ENCODE results near the gene DPP6. TPM values are rescaled to one million over a fixed set of nuclear protein-coding genes. Genes with fewer than 3 reads are reported as not detected.

The DPP6 gene
- total and polyA plus RNA-seq, 2 donors (not counting 1 experiment from before 2014, with no cell fraction given): not detected

- H3K9me3 Mint-ChIP-seq (ENCODE audit: insufficient read depth): peaks cover 3% of the 10 kb centered on the region
- Histone ChIP-seq H3K4me3 (ENCODE audit: control extremely low read depth in 1 of 5, extremely low read depth in 1 of 5, insufficient read depth in 1 of 5, low read depth in 2 of 5, low read length in 4 of 5) (no peak overlapping the region), H3K27ac (ENCODE audit: low read length in 2 of 2) (no peak overlapping the region), H3K27me3 (replicated peaks in 1 of 4; ENCODE audit: control extremely low read depth in 1 of 4, control insufficient read depth in 3 of 4, insufficient read depth in 4 of 4, low read length in 3 of 4) (no peaks in the 10 kb centered on the region), H2AFZ (ENCODE audit: insufficient read depth, low read depth, low read length, poor library complexity, severe bottlenecking) (no peak overlapping the region), H3K79me2 (ENCODE audit: control insufficient read depth, insufficient read depth, low read length) (no peaks in the 10 kb centered on the region), H3K9me3 (ENCODE audit: control extremely low read depth in 1 of 3, control insufficient read depth in 2 of 3, insufficient read depth in 1 of 3, low read length in 2 of 3) (peaks cover 0 to 19% (median 0%) of the 10 kb centered on the region in 3 donors), H3K4me1 (ENCODE audit: control insufficient read depth in 2 of 2, insufficient read depth in 2 of 2, low read length in 2 of 2) (no peaks in the 10 kb centered on the region), H3K4me2 (replicated peaks; ENCODE audit: low read depth, low read length, poor library complexity, severe bottlenecking) (no peak overlapping the region), H3K9ac (ENCODE audit: low read length) (no peak overlapping the region), H4K20me1 (ENCODE audit: control insufficient read depth, insufficient read depth, low read length, poor library complexity, severe bottlenecking) (no peaks in the 10 kb centered on the region), H3K36me3 (replicated peaks in 1 of 2; ENCODE audit: control extremely low read depth in 1 of 2, control insufficient read depth in 1 of 2, extremely low read depth in 1 of 2, insufficient read depth in 2 of 2, low read length in 1 of 2) (no peaks in the 10 kb centered on the region)
- no peak overlapping the region for H3K27ac Mint-ChIP-seq
- no peaks in the 10 kb centered on the region for H3K4me1 Mint-ChIP-seq
- no peak overlapping the region for H3K4me3 Mint-ChIP-seq
- no peak for DNase-seq
- ChIA-PET POLR2A (no interaction called here), CTCF (no interaction called here)
- TF ChIP-seq CTCF (IDR thresholded peaks at IDR 0.05): no peak
- TF ChIP-seq EZH2 (IDR thresholded peaks at IDR 0.05; ENCODE audit: borderline replicate concordance, insufficient read depth, low read depth, low read length, poor library complexity, severe bottlenecking): no peak
- no peak for ATAC-seq (ENCODE audit: low read depth)
- no peaks in the 10 kb centered on the region for H3K27me3 Mint-ChIP-seq
- intact Hi-C loops (cut with micrococcal nuclease): no loop called here
These were observed 375.3 kb downstream of the DPP6 start for GRCh38 chr7:154427533-154427932.

DNA sequence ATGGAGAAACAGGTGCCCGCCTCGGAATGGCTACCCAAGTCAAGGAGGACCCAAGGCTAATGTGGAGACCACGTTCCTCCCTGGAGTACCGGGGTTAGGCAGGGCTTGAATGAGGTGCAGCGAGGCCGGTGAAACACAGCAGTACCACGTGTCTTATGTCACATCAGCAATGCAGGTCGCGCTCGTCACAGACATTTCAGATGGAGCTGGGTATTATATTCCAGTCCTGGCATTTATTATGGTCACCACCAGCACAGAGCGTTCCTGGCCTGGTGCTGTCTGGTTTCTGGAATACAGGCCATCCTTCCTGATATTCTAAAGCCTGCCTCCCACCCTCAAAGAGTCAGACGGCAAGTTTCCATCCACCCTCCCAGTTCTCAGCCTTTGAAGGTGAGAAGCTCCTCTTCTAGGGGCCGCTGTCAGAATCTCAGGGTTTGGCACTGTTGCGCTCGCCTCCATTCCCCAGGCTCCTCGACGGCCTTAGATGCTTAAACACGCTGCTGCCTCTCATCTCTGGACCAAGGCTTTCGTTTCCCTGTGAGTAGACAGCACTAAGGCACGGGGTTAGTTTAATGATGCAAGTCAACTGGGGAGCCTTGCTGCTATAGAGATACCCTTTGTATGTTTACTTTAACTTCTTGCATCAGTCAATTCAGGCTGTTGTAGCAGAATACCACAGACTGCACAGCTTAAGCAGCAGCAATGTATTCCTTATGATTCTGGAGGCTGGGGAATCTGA, 377.6 kb downstream of the DPP6 start:
- no peaks in the 10 kb centered on the region for H4K20me1 ChIP-seq (ENCODE audit: control insufficient read depth, insufficient read depth, low read length, poor library complexity, severe bottlenecking)
- no peaks in the 10 kb centered on the region for H3K79me2 ChIP-seq (ENCODE audit: control insufficient read depth, insufficient read depth, low read length)
- no peaks in the 10 kb centered on the region for H3K36me3 ChIP-seq (replicated peaks in 1 of 2; ENCODE audit: control extremely low read depth in 1 of 2, control insufficient read depth in 1 of 2, extremely low read depth in 1 of 2, insufficient read depth in 2 of 2, low read length in 1 of 2)
- no peaks in the 10 kb centered on the region for H3K4me1 Mint-ChIP-seq
- H2AFZ ChIP-seq (ENCODE audit: insufficient read depth, low read depth, low read length, poor library complexity, severe bottlenecking): no peak overlapping the region
- no peak overlapping the region for H3K27ac ChIP-seq (ENCODE audit: low read length in 2 of 2)
- TF ChIP-seq CTCF (IDR thresholded peaks at IDR 0.05): no peak
- TF ChIP-seq EZH2 (IDR thresholded peaks at IDR 0.05; ENCODE audit: borderline replicate concordance, insufficient read depth, low read depth, low read length, poor library complexity, severe bottlenecking): no peak
- POLR2A ChIA-PET: no interaction called here
- intact Hi-C loops (cut with micrococcal nuclease): no loop called here
- peaks cover 6% of the 10 kb centered on the region for H3K9me3 Mint-ChIP-seq (ENCODE audit: insufficient read depth)
- WGBS (ENCODE audit: insufficient coverage): 87% methylated on average over 19 of the region's 20 CpGs
- H3K9me3 ChIP-seq (ENCODE audit: control extremely low read depth in 1 of 3, control insufficient read depth in 2 of 3, insufficient read depth in 1 of 3, low read length in 2 of 3): peaks cover 0 to 23% (median 0%) of the 10 kb centered on the region in 3 donors
- no peak for ATAC-seq (ENCODE audit: low read depth)
- no peak overlapping the region for H3K4me2 ChIP-seq (replicated peaks; ENCODE audit: low read depth, low read length, poor library complexity, severe bottlenecking)
- no peak for DNase-seq
- no peak overlapping the region for H3K9ac ChIP-seq (ENCODE audit: low read length)
- H3K4me3 Mint-ChIP-seq: no peak overlapping the region
- no peaks in the 10 kb centered on the region for H3K27me3 Mint-ChIP-seq
- no peak overlapping the region for H3K4me3 ChIP-seq (ENCODE audit: control extremely low read depth in 1 of 5, extremely low read depth in 1 of 5, insufficient read depth in 1 of 5, low read depth in 2 of 5, low read length in 4 of 5)
- H3K27ac Mint-ChIP-seq: no peak overlapping the region
- no peaks in the 10 kb centered on the region for H3K27me3 ChIP-seq (replicated peaks in 1 of 4; ENCODE audit: control extremely low read depth in 1 of 4, control insufficient read depth in 3 of 4, insufficient read depth in 4 of 4, low read length in 3 of 4)
- CTCF ChIA-PET: no interaction called here
- H3K4me1 ChIP-seq (ENCODE audit: control insufficient read depth in 2 of 2, insufficient read depth in 2 of 2, low read length in 2 of 2): no peaks in the 10 kb centered on the region

Data from B cell (primary cell).